Fibroblast of peridontal ligament (primary cell): ENCODE results near the gene GSTT2.
"Not testable (repeated sequence)": the region's sequence is repeated elsewhere in the genome, so short reads cannot be mapped to it uniquely, and the experiment has no call there.

ENCODE experiments used
- DNase-seq: peaks from one replicate; pipeline ENCODE4 v3.0.0-alpha.2; 2010; ENCODE audit errors: extremely low read depth

Gene GSTT2

GRCh38 chr22:23974345-23974744 is 5.6 kb upstream of the GSTT2 start, which contains the start of gene DDT:
TSS of gene DDT (minus strand) at chr22:23974441. CDS start at chr22:23974414, 27 bp downstream.
- DNase-seq = not testable (repeated sequence)

- not testable (repeated sequence) for DNase-seq
These were observed 5.0 kb upstream of the GSTT2 start for GRCh38 chr22:23974836-23975352.

DNA sequence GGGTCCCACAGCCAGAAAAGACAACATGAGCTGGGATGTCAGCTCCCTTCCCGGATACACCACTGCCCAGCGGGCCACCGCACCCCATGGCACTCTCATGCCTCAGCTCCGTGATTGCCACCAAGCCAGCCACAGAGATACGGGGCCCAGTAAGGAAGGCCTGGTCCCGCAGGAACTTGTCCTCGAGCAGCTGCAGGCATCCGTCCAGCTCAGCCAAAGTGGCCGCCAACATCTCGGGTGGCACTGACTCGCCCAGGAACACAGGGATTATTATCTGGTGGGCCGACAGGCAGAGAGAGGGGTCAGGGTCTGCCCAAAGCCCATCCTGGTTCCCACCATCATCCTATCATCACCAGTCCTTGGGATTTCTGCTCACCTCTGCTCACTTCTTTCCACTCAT is 2.6 kb upstream of the GSTT2 start:
- not testable (repeated sequence) for DNase-seq

DNA sequence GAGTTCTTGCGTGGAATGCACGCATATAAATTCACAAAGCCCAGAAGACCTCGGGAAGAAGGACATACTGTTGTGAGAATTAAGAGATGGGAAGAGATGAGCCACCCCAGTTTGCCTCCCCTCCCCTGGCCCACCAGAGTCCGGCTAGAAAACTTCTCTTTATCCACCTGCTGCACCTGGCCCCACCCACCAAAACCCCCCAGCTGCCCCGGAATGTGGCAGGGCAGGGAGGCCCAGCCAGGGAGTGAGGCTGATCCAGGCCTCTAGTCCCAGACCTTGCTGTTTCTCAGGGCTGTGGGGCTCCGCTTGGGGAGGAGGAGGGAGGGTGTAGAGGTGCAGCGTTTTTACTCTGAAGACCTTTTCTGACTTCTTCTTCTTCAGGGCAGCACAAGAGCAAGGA is 633 bp downstream of the GSTT2 start:
- DNase-seq = not testable (repeated sequence)

- DNase-seq = peak; percentile 45
These were observed 4.5 kb downstream of the GSTT2 start for GRCh38 chr22:23984430-23984829.

DNA sequence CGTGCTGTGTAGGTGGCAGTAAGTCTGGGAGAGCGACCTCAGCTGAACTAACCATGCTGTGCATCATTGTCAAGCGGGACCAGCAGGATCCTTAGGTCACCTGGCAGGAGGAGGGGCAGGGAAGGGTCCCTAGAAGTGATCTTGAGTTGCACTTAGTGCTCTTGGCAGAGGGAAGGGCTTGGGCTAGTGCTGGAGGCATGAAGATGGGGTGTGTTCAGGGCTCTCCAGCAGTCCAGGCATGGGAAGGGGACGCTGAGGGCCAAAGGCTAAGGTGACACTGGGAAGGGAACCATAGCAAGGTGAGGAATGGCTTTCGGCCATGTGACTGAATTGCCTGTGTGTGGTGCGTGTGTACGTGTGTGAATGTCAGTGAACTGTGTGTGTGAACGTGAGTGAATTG is 6.2 kb downstream of the GSTT2 start:
- DNase-seq = not testable (repeated sequence)

- DNase-seq = not testable (repeated sequence)
These were observed 6.7 kb downstream of the GSTT2 start for GRCh38 chr22:23986538-23987178.

- DNase-seq = not testable (repeated sequence)
These were observed 9.8 kb downstream of the GSTT2 start for GRCh38 chr22:23989583-23990244.

DNA sequence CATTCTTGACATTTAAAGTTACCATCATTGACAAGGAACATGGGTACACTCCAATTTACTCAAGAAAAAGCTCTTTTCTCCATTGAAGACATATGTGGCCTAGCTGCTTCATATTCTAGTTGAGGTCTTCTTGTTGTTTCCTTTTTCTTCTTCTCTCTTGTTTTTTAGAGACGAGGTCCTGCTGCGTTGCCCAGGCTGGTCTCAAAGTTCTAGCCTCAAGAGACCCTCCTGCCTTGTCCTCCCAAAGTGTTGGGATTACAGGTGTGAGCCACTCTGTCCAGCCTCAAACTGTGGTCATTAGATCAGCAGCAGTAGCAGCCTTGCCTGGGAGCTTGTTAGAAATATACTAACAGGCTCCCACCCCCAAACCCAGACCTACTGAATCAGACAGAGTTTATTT is 13.1 kb downstream of the GSTT2 start:
- DNase-seq = not testable (repeated sequence)

DNA sequence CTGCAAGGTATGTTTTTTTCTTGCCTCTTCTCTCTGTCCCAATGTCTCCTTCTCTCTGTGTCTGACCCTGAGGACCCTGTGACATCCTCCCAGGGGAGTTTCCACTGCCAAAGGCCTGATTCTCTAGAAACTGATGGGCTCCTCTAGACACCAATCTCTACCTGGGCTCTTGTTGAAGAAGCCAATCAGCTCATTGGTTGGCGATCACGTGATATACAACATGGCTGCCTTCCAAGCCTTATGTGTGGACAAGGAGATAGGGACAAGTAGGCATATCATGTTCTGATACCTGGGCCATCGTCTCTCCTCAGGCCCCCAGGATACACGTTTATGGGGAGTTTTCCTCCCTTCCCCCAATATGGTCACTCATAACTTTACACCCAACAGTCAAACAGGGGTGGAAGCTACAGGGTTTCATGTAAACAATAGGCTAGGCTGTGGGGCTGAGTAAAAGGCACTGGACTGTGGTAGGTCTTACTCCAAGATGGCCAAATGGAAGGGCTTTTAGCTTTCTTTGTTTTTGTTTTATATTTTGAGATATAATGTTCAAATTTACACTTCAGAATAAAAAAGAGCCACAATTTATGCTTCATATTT is 13.7 kb downstream of the GSTT2 start:
- not testable (repeated sequence) for DNase-seq

GRCh38 chr22:23997092-23997491 is 17.2 kb downstream of the GSTT2 start:
- DNase-seq = no peak

DNA sequence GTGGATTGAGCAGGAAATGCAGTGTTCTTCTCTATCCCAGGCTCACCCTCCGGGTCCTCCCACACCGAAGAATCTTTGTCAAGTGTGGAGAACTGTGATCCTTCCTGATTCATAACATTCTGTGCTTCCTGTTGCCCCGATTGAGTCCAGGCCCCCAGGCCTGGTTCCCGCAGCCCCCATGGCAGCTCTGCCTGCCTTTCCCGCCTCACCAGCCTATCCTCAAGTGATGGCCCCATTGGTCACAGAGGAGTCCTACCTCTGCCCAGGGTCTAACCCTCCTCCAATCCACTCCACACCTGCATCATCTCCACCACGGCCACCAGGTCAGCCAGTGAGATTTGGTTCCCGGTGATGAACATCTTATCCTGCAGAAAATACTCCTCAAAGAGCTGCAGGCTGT is 19.8 kb downstream of the GSTT2 start:
- DNase-seq = not testable (repeated sequence)

- no peak for DNase-seq
These were observed 21.4 kb downstream of the GSTT2 start for GRCh38 chr22:24001314-24001713.

DNA sequence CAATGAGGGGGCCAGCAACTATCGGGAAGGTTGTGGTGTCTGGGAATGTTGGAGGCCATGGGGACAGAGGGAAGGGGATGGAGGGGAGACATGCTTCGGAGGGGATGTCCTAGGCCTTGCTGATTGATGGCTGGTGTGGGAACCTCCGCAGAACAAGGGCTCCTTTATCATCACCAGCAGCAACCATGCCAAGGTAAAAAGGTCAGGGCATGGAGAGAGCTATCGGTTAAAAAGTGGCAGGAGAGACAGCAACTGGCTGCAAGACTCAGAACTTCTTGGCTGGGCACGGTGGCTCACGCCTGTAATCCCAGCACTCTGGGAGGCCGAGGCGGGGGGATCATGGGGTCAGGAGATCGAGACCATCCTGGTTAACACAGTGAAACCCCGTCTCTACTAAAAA is 22.3 kb downstream of the GSTT2 start:
- DNase-seq = no peak

DNA sequence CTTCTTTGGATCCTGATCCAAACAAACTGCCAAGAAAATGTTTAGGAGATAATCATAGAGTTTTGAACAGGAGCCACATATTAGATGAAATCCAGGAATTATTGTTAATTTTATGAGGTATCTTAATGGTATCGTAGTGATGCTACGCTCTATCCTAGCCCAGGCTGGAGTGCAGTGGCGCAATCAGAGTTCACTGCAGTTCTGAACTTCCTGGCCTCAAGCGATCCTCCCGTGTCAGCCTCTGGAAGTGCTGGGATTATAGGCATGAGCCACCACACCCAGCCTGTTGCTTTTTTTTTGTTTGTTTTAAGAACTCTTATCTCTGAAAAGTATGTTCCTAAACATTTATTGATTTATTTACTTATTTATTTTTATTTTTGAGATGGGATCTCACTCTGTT is 22.9 kb downstream of the GSTT2 start:
- no peak for DNase-seq

GRCh38 chr22:24003887-24004286 is 24.0 kb downstream of the GSTT2 start:
- DNase-seq = no peak

DNA sequence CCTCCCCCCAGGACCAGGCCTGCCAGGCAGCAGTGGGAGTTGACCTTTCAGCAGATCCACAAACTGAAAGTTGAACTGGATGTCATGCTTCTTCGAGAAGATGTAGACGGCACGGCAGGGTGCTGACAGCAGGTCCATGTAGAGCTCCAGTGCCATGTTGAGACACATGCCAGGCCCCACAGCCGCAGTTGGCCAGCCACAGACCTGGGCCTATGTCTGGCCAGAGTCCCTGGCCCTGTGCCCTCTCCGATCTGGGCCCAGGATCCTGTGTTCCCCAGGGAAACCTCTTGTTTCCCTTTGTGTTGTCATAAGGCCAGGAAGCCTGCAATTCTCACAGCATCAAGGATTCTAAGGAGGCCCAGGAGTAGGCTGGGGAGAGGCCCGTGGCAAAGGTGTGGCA is 25.3 kb downstream of the GSTT2 start, which contains the start of gene GSTT4:
Gene GSTT4, minus strand, starts transcription at position 253 of the 400 bp plus-strand sequence. Its CDS starts 97 bp downstream, at position 156.
- DNase-seq = peak; percentile 5

GRCh38 chr22:24006207-24006913 is 26.4 kb downstream of the GSTT2 start:
- DNase-seq = no peak

GRCh38 chr22:24006914-24007214 is 26.9 kb downstream of the GSTT2 start:
- DNase-seq = no peak

- no peak for DNase-seq
These were observed 27.5 kb downstream of the GSTT2 start for GRCh38 chr22:24007253-24008021.

DNA sequence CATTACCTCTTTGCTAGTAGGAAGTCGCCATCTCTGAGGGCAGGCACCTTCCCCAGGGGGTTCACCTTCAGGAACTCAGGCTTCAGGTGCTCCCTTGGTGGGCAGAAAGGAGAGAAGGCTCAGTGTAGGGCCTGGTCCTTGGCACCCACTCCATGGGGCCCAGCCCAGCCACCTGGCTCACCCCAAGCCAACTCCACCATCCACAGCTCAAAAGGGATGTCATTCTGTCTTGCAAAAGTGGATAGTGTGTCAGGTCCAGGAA is 28.0 kb downstream of the GSTT2 start:
- DNase-seq = no peak
